Kidney epithelial cell (primary cell): ENCODE data around the gene REELD1. TPM values are rescaled to one million over a fixed set of nuclear protein-coding genes. Genes with fewer than 3 reads are reported as not detected.
A peak's percentile ranks its signal among the peaks of the same experiment; 100 is the strongest.

Experiments used
- DNase-seq: peaks from one replicate; pipeline ENCODE4 v3.0.0-alpha.2; 2010; ENCODE audit warnings: low read depth
- H3K27me3 ChIP-seq: 2 replicates; pipeline ENCODE4 v1.6.0; 2011; ENCODE audit warnings: low read length; ENCODE audit not compliant: control insufficient read depth, insufficient read depth
- H3K36me3 ChIP-seq: 2 replicates; pipeline ENCODE4 v1.5.1; 2011; ENCODE audit warnings: low read length; ENCODE audit not compliant: control insufficient read depth, insufficient read depth
- H3K4me3 ChIP-seq: 2 replicates; pipeline ENCODE4 v1.5.1; 2011; ENCODE audit warnings: low read depth, mild to moderate bottlenecking, control low read depth, low read length
- CTCF ChIP-seq: IDR thresholded peaks from 2 replicates; pipeline ENCODE4 v1.5.1; 2011; ENCODE audit warnings: mild to moderate bottlenecking, moderate library complexity, low read length, control low read depth, inconsistent platforms; ENCODE audit not compliant: insufficient read depth, poor library complexity, severe bottlenecking
- total RNA-seq: library from RNA; depleted of rRNA; stranded (reverse); fragments of >200 nt; gene quantifications from 2 replicates; pipeline ENCODE4 v1.2.3, GENCODE V29; 2015

REELD1 gene
- not detected in 2 replicates for total RNA-seq

- TF ChIP-seq CTCF, result no peak
- no peak within 1 kb of the TSS for H3K4me3 ChIP-seq
Measured at GRCh38 chr4:146214238-146214637, at the start of gene REELD1. TSS of gene REELD1 (plus strand) at chr4:146214538. CDS start at chr4:146216953, 2,415 bp downstream.

GRCh38 chr4:146165221-146165620 is 49.1 kb upstream of the REELD1 start:
- Histone ChIP-seq H3K36me3 (no peaks in the 10 kb centered on the region), H3K4me3 (no peak overlapping the region), H3K27me3 (no peaks in the 10 kb centered on the region)
- TF ChIP-seq CTCF, result no peak
- no peak for DNase-seq

More at GRCh38 chr4:146214238-146214637, at the start of gene REELD1:
- no peaks in the 10 kb centered on the region for H3K27me3 ChIP-seq
- DNase-seq, result no peak
- no peaks in the 10 kb centered on the region for H3K36me3 ChIP-seq

- peak; percentile 42 for DNase-seq
- Histone ChIP-seq H3K4me3 (no peak overlapping the region), H3K27me3 (no peaks in the 10 kb centered on the region), H3K36me3 (no peaks in the 10 kb centered on the region)
- no peak for TF ChIP-seq CTCF
Measured at GRCh38 chr4:146165840-146166239, 48.5 kb upstream of the REELD1 start.

GRCh38 chr4:146170149-146170548 is 44.2 kb upstream of the REELD1 start:
- no peak for DNase-seq
- no peak for TF ChIP-seq CTCF

GRCh38 chr4:146175541-146176453 is 38.5 kb upstream of the REELD1 start, which contains the start of gene LSM6:
TSS of gene LSM6 (plus strand) at chr4:146175718. CDS start at chr4:146182922, 7,204 bp downstream.
- H3K4me3 ChIP-seq, result peak within 1 kb of the TSS; percentile 81
- no peaks in the 10 kb centered on the region for H3K27me3 ChIP-seq
- no peaks in the 10 kb centered on the region for H3K36me3 ChIP-seq
- DNase-seq, result peak; percentile 23
- no peak for TF ChIP-seq CTCF

More at GRCh38 chr4:146170149-146170548, 44.2 kb upstream of the REELD1 start:
- H3K27me3 ChIP-seq, result no peaks in the 10 kb centered on the region
- no peaks in the 10 kb centered on the region for H3K36me3 ChIP-seq
- H3K4me3 ChIP-seq, result no peak overlapping the region
